Tibial artery (tissue), 4 donors: ENCODE results near the gene NOSIP.

Source experiments
- DNase-seq, 2 donors: peaks; one replicate each; pipeline ENCODE4 v3.0.0-alpha.2; 2019
- H3K27ac ChIP-seq, 2 donors: fragments of 200-600 bp; sonication (generic) in 1 of 2; 1 replicate in 1 of 2; 2 replicates in 1 of 2; pipeline ENCODE4 v1.5.1; 2018 to 2019; ENCODE audit warnings: mild to moderate bottlenecking in 1 of 2
- H3K27me3 ChIP-seq, 2 donors: fragments of 200-600 bp; sonication (generic) in 1 of 2; one replicate each; pipeline versions ENCODE4 v1.5.1 to v1.6.0; 2016 to 2019
- H3K36me3 ChIP-seq, 3 donors: fragments of 200-600 bp; sonication (generic) in 2 of 3; one replicate each; pipeline ENCODE4 v1.5.1; 2016 to 2019; ENCODE audit warnings: mild to moderate bottlenecking in 2 of 3
- H3K4me1 ChIP-seq, 4 donors: fragments of 200-600 bp; sonication (generic) in 2 of 4; 1 replicate in 3 of 4; 2 replicates in 1 of 4; pipeline ENCODE4 v1.5.1; 2016 to 2019
- H3K4me3 ChIP-seq, 2 donors: fragments of 200-600 bp; sonication (generic) in 1 of 2; 1 replicate in 1 of 2; 2 replicates in 1 of 2; pipeline ENCODE4 v1.5.1; 2018 to 2019; ENCODE audit warnings: mild to moderate bottlenecking in 2 of 2
- H3K9me3 ChIP-seq, 3 donors: fragments of 200-600 bp; sonication (generic) in 1 of 3; one replicate each; pipeline ENCODE4 v1.5.1; 2016 to 2019
- CTCF ChIP-seq, 2 experiments: fragments of 200-600 bp in 1 of 2; fragments of 450-650 bp in 1 of 2; IDR thresholded peaks; one replicate each; pipeline ENCODE4 v1.5.1; 2017 to 2019; ENCODE audit warnings: antibody characterized with exemption in 2 of 2, mild to moderate bottlenecking in 1 of 2, moderate library complexity in 1 of 2
- intact Hi-C: fragments of 100-400 bp; cut with DNase I; formaldehyde crosslinking; loops from one replicate; pipeline ENCODE4 v1.15.0; 2023; ENCODE audit warnings: low total_unique reads

NOSIP gene

GRCh38 chr19:49541914-49542313, 38.4 kb downstream of the NOSIP start:
- intact Hi-C loops, result loop anchor here (5.0 kb wide), 1 partner anchor 1805 kb away; no protein-coding TSS in a partner anchor

GRCh38 chr19:49539192-49539952, 41.0 kb downstream of the NOSIP start:
- intact Hi-C loops, result no loop called here
- TF ChIP-seq CTCF (IDR thresholded peaks at IDR 0.05), result no peak
- Histone ChIP-seq H3K4me1 (peaks cover 0 to 3% (median 1%) of the 10 kb centered on the region in 4 donors), H3K36me3 (peaks cover 4 to 40% (median 29%) of the 10 kb centered on the region in 3 donors), H3K4me3 (no peak overlapping the region), H3K27me3 (no peaks in the 10 kb centered on the region), H3K27ac (no peak overlapping the region), H3K9me3 (no peaks in the 10 kb centered on the region)
- no peak for DNase-seq

More at GRCh38 chr19:49541914-49542313, 38.4 kb downstream of the NOSIP start:
- Histone ChIP-seq H3K9me3 (no peaks in the 10 kb centered on the region), H3K4me1 (peaks cover 0 to 3% (median 0%) of the 10 kb centered on the region in 4 donors), H3K27me3 (no peaks in the 10 kb centered on the region), H3K4me3 (no peak overlapping the region), H3K27ac (no peak overlapping the region), H3K36me3 (peaks cover 4 to 37% (median 20%) of the 10 kb centered on the region in 3 donors)
- no peak for DNase-seq
- TF ChIP-seq CTCF (IDR thresholded peaks at IDR 0.05), result no peak

GRCh38 chr19:49538643-49539042, 41.7 kb downstream of the NOSIP start:
- H3K9me3 ChIP-seq, result no peaks in the 10 kb centered on the region
- intact Hi-C loops, result no loop called here
- no peak overlapping the region for H3K4me3 ChIP-seq
- peaks cover 4 to 40% (median 29%) of the 10 kb centered on the region in 3 donors for H3K36me3 ChIP-seq
- H3K4me1 ChIP-seq, result peaks cover 0 to 10% (median 9%) of the 10 kb centered on the region in 4 donors
- DNase-seq, result no peak
- no peak overlapping the region for H3K27ac ChIP-seq
- no peak for TF ChIP-seq CTCF (IDR thresholded peaks at IDR 0.05)
- no peaks in the 10 kb centered on the region for H3K27me3 ChIP-seq

- Histone ChIP-seq H3K9me3 (no peaks in the 10 kb centered on the region), H3K36me3 (peaks cover 4 to 33% (median 29%) of the 10 kb centered on the region in 3 donors), H3K4me1 (peaks cover 0 to 18% (median 17%) of the 10 kb centered on the region in 4 donors), H3K27me3 (no peaks in the 10 kb centered on the region), H3K4me3 (no peak overlapping the region), H3K27ac (no peak overlapping the region)
- DNase-seq, result no peak
- no peak for TF ChIP-seq CTCF (IDR thresholded peaks at IDR 0.05)
- intact Hi-C loops, result no loop called here
Measured at GRCh38 chr19:49536921-49537462, 43.4 kb downstream of the NOSIP start.

GRCh38 chr19:49534632-49535385, 45.5 kb downstream of the NOSIP start:
- intact Hi-C loops, result no loop called here
- Histone ChIP-seq H3K27me3 (no peaks in the 10 kb centered on the region), H3K4me3 (peak overlapping the region in 1 of 2 donors; percentile 61), H3K4me1 (peaks cover 0 to 18% (median 17%) of the 10 kb centered on the region in 4 donors), H3K27ac (no peak overlapping the region), H3K9me3 (no peaks in the 10 kb centered on the region), H3K36me3 (peaks cover 4 to 29% (median 28%) of the 10 kb centered on the region in 3 donors)
- DNase-seq, result no peak
- TF ChIP-seq CTCF (IDR thresholded peaks at IDR 0.05), result no peak
